GM15510 (cell line): ENCODE data around the gene CYP26C1.

Experiments used
- POLR2A ChIP-seq: IDR thresholded peaks from 3 replicates; pipeline ENCODE4 v1.6.1; 2011; ENCODE audit warnings: borderline replicate concordance; ENCODE audit not compliant: insufficient read length; ENCODE audit errors: extremely low read depth

CYP26C1 gene

GRCh38 chr10:93070378-93071176, 10.0 kb downstream of the CYP26C1 start:
- TF ChIP-seq POLR2A, result no peak

GRCh38 chr10:93071177-93071472, 10.5 kb downstream of the CYP26C1 start:
- no peak for TF ChIP-seq POLR2A

GRCh38 chr10:93071674-93072224, 11.2 kb downstream of the CYP26C1 start:
- TF ChIP-seq POLR2A, result no peak

- no peak for TF ChIP-seq POLR2A
These were observed 11.7 kb downstream of the CYP26C1 start for GRCh38 chr10:93072225-93072712.

GRCh38 chr10:93072713-93073538, 12.3 kb downstream of the CYP26C1 start:
- TF ChIP-seq POLR2A, result no peak

- no peak for TF ChIP-seq POLR2A
These were observed 13.0 kb downstream of the CYP26C1 start, which contains the start of gene CYP26A1 for GRCh38 chr10:93073539-93074146. Gene CYP26A1, plus strand, starts transcription at chr10:93073893. Its CDS starts 42 bp downstream, at chr10:93073935.

- no peak for TF ChIP-seq POLR2A
These were observed 13.6 kb downstream of the CYP26C1 start for GRCh38 chr10:93074147-93074596.

GRCh38 chr10:93074597-93075368, 14.2 kb downstream of the CYP26C1 start:
- no peak for TF ChIP-seq POLR2A

- no peak for TF ChIP-seq POLR2A
These were observed 15.0 kb downstream of the CYP26C1 start for GRCh38 chr10:93075369-93076221.

- no peak for TF ChIP-seq POLR2A
These were observed 16.3 kb downstream of the CYP26C1 start for GRCh38 chr10:93076871-93077270.

GRCh38 chr10:93077860-93078337, 17.3 kb downstream of the CYP26C1 start:
- TF ChIP-seq POLR2A, result no peak

- no peak for TF ChIP-seq POLR2A
These were observed 19.2 kb downstream of the CYP26C1 start for GRCh38 chr10:93079663-93080349.
